ENCODE data around the gene DSC3. TPM values are rescaled to one million over a fixed set of nuclear protein-coding genes. Genes with fewer than 3 reads are reported as not detected.

The DSC3 gene
- total RNA-seq, 1 experiment from 2014 or later: 7.6 TPM

GRCh38 chr18:30940952-30941539 is 101.5 kb downstream of the DSC3 start:
- no peaks in the 10 kb centered on the region for H3K79me2 ChIP-seq (ENCODE audit: insufficient read depth, low read length)
- 0 out of 4 replicates have a peak, but pooled peaks cover 0 to 3% of the 10 kb centered on the region in 2 experiments for H3K9me3 ChIP-seq (ENCODE audit: control insufficient read depth in 1 of 2, insufficient read depth in 1 of 2, low read depth in 1 of 2, low read length in 2 of 2)
- POLR2A ChIA-PET: no interaction called here
- no peaks in the 10 kb centered on the region; the same call in 1 of the 2 replicates for H3K9me2 ChIP-seq (ENCODE audit: insufficient read depth)
- no peaks in the 10 kb centered on the region for H3K4me1 ChIP-seq (ENCODE audit: control insufficient read depth in 1 of 2, insufficient read depth in 2 of 2, low read length in 2 of 2)
- RAD21 ChIA-PET (ENCODE audit: low non-redundant PET in 1 of 2, low total read pairs in 2 of 2, uncharacterized antibody in 2 of 2, unreplicated experiment in 2 of 2): no interaction called here
- H3K36me3 ChIP-seq (ENCODE audit: control insufficient read depth in 1 of 2, insufficient read depth in 2 of 2, low read length in 2 of 2): no peaks in the 10 kb centered on the region
- no peak overlapping the region for H3K4me2 ChIP-seq (ENCODE audit: low read length)
- ATAC-seq (no peak), DNase-seq (ENCODE audit: low read depth, low spot score) (no peak)
- H2AFZ ChIP-seq (ENCODE audit: low read depth, low read length, poor library complexity, severe bottlenecking): no peak overlapping the region
- BruUV-seq (replicated peaks): no TSS peak
- H3K4me3 ChIP-seq (replicated peaks in 1 of 2; ENCODE audit: low read depth in 1 of 2, low read length in 2 of 2): no peak overlapping the region
- no peaks in the 10 kb centered on the region for H3K27me3 ChIP-seq (ENCODE audit: insufficient read depth, low read length)
- CTCF ChIA-PET: no interaction called here
- H4K20me1 ChIP-seq (ENCODE audit: insufficient read depth): no peaks in the 10 kb centered on the region
- no peak overlapping the region for H3K27ac ChIP-seq (ENCODE audit: low read depth, low read length)
- TF ChIP-seq POLR2AphosphoS5 (IDR thresholded peaks at IDR 0.05; ENCODE audit: low read depth, low read length): no peak
- TF ChIP-seq EZH2phosphoT487 (IDR thresholded peaks at IDR 0.05; ENCODE audit: borderline replicate concordance): no peak
- no peak for TF ChIP-seq JUND (IDR thresholded peaks at IDR 0.05)
- no peak for TF ChIP-seq RAD21 (IDR thresholded peaks at IDR 0.05; ENCODE audit: low read depth)
- no peak for TF ChIP-seq CBX3 (IDR thresholded peaks at IDR 0.05; ENCODE audit: low read depth)
- TF ChIP-seq FOSL1 (IDR thresholded peaks at IDR 0.05; ENCODE audit: low read depth): no peak
- TF ChIP-seq SP1 (IDR thresholded peaks at IDR 0.05; ENCODE audit: low read depth): no peak
- TF ChIP-seq ZFX (IDR thresholded peaks at IDR 0.05): no peak
- TF ChIP-seq EGR1 (IDR thresholded peaks at IDR 0.05; ENCODE audit: low read depth): no peak
- TF ChIP-seq ELF1 (IDR thresholded peaks at IDR 0.05; ENCODE audit: borderline replicate concordance, low read depth): no peak
- TF ChIP-seq TCF7L2 (IDR thresholded peaks at IDR 0.05; ENCODE audit: borderline replicate concordance, extremely low read depth, insufficient read depth, insufficient read length): no peak
- no peak for TF ChIP-seq POLR2A (IDR thresholded peaks at IDR 0.05; ENCODE audit: borderline replicate concordance, extremely low read depth, insufficient read depth, insufficient read length)
- no peak for TF ChIP-seq CEBPB (IDR thresholded peaks at IDR 0.05; ENCODE audit: low read depth)
- no peak for TF ChIP-seq ATF3 (IDR thresholded peaks at IDR 0.05)
- intact Hi-C loops (cut with micrococcal nuclease): no loop called here
- H3K9ac ChIP-seq (ENCODE audit: low read length): no peak overlapping the region

Other genes starting within 250 kb of the DSC3 start
- 33.4 TPM for gene DSC2, start 59.7 kb upstream of the DSC3 start, total RNA-seq (2021; ENCODE audit: unreplicated experiment)
- not detected for gene DSC1, start 120.1 kb upstream of the DSC3 start, total RNA-seq (2021; ENCODE audit: unreplicated experiment)